HG02610 (cell line): ENCODE measurements around the gene CREM.
"Not testable (repeated sequence)": the region's sequence is repeated elsewhere in the genome, so short reads cannot be mapped to it uniquely, and the experiment has no call there.

Source experiments
- ATAC-seq: cut with Tn5 transposase; IDR thresholded peaks from one replicate; pipeline ENCODE4 v1.9.1; 2021; ENCODE audit warnings: mild to moderate bottlenecking, moderate library complexity; ENCODE audit not compliant: unreplicated experiment

CREM gene

DNA sequence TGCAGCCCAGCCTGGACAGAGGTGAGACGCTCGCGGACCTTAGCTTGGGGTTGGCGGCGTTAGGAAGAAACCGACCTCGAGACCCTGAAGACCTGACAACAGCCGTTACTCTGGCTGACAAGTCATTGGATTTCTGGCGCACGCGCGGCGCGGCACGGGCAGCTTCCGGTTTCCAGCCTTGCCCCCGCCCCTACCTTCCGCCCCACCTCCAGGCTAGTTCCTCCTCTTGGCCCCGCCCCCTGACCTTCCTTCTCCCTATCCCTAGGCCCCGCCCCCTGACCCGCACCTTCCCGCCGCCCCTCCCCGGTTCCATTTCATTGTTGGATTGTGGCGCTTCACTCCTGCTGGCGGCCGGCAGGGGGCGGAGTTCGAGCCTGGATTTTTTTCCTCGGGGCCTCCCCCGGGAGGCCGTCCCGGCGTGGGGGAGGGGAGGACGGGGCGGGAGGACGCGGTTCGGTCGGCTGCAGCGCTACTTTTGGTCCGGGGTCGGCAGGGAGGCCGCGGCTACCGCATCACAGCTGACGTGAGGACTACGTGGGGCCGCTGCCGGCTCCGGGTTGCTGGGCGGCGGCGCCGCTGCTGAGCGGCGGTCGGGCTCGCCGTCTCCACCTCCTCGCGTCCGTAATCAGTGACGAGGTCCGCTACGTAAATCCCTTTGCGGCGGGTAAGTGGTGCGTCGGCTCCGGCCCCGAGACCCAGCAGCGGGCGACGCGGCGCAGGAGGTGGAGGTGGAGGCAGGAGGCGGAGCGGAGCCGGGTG, at the start of gene CREM:
Gene CREM, plus strand, starts transcription at position 317 of the 759 bp plus-strand sequence. CDS start 10,990 bp downstream, outside the sequence.
- ATAC-seq = peak; percentile 84

DNA sequence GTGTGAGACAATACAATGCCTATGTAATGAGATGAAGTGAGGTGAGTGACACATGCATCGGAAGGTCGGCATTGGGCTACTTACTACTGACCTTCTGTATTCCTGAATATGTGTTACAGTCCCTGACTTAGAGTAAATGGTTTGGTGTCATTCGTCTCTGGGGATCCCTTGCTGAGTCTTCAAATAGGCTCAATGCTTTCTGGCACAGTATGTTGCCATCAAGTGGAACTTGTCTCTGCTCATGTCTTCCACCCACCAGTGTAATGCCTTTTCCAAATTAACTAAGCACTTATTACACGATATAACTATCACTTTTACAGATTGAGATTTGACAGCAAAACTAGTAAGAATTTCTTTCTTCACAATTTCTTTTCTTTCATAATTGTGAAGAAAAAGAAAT, 47.4 kb upstream of the CREM start:
- no peak for ATAC-seq

DNA sequence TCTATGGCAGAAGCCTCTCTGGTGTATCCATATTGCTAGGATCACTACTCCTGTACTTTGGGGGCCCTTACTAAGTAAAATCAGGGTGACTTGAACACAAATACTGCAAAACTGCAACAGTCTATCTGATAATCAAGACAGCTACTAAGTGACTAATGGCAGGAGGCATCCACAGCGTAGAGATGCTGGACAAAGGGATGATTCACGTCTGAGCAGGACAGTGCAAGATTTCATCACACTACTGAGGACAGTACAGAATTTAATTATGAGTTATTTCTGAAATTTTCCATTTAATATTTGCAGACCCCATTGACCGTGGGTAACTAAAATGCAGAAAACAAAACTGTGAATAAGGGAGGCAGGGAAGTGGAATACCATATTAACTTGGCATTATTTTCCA, 46.9 kb upstream of the CREM start:
- ATAC-seq = no peak

DNA sequence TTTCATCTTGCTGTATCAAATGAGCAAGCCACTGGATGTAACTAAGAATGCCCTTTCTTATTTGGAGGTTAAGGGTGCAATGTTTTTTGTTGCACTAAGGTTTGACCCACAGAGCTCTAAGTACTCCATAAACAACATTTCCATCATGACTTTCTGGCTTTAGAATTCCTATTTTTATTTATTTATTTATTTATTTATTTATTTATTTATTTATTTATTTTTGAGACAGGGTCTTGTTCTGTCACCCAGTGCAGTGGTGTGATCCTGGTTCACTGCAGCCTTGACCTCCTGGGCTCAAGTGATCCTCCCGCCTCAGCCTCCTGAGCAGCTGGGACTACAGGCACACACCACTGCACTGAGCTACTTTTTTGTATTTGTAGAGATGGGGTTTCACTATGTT, 46.4 kb upstream of the CREM start:
- ATAC-seq = not testable (repeated sequence)

DNA sequence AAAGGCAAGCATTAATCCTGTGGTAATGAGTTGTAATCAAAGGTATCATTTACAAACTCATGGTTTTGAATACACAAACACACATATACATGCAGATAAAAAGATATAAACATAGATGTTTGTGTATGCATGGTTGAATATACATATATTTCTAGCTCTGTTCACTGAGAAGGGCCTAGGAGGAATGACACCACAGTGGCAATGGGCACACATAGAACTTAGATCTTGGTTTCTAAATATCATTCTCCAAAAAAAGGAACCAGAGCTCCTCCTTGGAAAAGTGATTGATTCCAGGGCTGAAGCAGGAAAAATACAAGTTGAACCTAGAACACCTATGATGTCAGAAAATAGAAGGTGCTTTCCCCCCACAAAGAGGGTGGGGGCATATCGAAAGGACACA, 43.4 kb upstream of the CREM start:
- ATAC-seq = no peak

DNA sequence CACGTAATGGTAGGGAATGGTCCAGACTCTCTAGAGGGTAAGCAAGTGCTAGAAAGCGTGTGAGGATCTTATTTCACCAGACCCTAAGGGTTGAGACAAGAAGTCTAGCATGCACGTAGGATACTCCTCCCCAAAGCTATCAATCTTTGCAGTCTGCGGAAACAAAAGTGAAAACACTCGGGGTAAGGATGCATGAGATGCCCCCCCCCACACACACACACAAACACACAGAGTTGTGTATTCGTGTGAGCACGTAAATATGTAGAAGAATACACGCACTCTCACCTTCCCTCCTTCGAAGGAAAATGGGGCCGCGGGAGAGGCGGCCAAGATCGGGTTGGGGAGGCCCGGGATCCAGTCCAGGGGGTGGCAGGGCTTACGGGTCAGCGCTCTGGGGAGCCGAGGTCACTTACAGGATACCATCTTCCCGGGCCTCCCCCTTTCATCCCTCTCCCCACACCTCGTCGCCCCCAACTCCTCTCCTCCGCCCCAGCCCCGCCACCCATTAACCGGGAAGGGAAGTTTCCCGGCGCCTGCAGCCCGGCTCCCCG, 37.0 kb upstream of the CREM start:
- ATAC-seq = peak; percentile 33

DNA sequence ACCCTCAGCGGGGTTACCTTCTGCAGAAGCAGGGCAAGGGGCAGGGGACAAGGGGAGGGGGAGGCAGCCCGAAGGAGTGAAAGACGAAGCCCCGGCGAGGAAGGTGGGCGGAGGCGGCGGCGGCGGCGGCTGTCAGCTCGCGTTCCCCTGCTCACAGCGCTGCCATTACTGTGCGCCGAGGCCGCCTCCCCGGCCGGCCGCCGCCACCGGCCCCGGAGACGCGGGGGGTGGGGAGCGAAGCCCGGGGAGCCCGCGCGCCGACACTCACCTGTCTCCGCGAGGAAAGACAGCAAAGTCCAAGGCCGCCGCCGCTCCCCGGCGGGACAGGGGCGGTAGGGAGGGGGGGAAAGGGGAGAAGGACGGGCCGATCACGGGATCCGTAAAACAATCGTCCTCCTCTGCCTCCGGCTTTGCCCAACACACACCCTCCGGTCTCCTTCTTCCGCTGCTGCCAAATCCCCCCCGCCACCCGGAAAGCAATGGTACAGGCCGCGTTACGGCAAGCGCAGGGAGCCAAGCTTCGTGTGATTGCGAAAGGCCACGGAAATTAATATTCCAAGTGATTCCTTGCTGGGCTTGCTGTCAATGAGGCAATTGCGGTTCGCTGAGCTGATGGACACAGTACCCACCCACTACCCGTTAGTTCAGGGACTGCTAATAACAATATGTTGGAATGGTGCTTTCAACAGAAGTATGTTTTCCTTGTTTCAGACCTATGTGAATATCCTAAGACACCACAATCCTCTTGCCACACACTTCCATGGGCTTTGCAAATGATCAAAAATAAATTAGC, 36.3 kb upstream of the CREM start, which contains the start of gene CUL2:
Gene CUL2, minus strand, starts transcription at position 180 of the 793 bp plus-strand sequence. CDS start 19,024 bp downstream, outside the sequence.
- ATAC-seq = peak; percentile 94

DNA sequence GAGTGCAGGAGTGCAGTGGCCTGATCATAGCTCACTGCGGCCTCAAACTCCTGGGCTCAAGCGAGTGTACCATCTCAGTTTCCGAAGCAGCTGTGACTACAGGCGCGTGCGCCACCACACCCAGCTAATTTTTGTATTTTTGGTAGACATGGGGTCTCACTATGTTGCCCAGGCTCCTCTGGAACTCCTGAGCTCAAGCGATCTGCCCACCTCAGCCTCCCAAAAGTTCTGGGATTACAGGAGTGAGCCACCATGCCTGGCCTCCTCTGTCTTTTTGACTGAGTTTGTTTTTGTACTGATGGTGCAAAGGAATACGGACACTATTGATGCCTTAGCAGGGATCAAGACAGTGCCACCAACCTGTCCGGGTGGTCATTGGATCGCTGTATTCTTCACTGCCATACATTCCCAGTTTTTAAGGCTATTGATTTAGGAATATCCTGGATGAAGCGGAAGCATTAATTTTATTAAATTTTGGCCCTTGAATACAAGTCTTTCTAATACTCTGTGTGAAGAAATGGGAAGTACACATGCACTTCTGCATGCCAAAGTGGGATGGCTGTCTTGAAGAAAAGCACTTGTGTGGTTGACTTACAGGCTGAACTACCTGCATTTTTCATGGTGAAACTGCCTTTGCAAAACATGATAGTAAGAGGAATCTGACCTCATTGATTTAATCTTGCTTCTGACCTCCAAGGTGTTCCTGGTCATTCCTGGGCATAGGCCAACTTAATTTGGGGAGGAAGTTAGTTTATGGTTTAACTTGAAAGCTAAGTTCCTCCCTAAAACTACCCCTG, 34.5 kb upstream of the CREM start:
- ATAC-seq = no peak

DNA sequence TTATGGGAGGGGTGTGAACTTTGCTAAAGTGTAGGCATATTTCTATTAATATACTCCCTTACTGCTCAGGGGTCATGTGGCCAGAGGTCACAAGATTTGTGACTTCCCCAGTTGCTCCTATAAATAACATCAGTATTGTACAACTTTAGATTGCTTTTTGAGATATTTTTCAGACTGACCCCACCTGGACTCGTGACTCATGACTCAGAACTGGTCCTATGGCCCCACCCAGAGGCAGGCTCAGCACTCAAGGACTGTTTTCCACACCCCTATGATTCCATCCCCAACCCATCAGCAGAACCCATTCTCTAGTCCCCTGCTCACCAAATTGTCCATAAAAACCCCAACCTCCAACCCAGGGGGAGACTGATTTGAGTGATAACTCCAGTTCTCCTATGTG, 33.8 kb upstream of the CREM start:
- no peak for ATAC-seq

DNA sequence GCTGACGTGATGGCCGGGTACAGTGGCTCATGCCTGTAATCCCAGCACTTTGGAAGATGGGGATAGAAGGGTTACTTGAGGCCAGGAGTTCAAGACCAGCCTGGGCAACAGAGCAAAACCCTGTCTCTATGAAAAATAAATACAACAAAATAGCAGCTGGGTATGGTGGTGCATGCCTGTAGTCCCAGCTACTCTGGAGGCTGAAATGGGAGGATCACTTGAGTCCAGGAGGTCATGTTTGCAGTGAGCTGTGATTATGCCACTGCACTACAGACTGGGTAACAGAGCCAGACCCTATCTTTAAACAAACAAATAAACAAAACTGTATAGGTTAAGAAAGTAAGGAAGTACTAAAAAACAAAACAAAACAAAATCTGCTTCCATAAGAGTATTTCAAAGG, 30.3 kb upstream of the CREM start:
- ATAC-seq = no peak

DNA sequence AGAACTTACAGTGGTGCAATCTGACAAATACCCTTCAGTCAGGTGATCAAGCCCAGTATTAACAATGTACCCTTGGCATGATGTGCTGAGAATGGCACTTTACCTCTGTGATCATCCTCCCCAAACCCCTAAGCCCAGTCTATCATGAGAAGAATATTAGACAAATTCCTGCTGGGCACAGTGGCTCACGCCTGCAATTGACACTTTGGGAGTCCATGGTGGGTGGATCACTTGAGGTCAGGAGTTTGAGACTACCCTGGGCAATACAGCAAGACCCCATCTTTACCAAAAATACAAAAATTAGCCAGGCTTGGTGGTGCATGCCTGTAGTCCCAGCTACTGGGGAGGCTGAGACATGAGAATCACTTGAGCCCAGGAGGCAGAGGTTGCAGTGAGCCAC, 29.1 kb upstream of the CREM start:
- no peak for ATAC-seq

DNA sequence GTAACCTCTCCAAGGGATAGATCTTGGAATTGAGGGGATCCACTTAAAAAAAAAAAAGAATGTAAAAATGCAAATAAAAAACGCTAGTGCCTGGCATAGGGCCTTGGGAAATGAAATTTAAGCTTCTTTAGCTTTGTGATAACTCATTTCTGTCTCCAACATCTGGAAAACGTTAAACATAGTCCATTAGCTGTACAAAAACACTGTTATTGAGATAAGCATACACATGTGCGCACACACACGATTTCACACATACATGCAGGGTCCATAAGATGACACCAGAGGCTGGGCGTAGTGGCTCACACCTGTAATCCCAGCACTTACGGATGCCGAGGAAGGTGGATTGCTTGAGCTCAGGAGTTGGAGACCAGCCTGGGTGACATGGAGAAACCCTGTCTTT, 22.8 kb upstream of the CREM start:
- ATAC-seq = no peak

DNA sequence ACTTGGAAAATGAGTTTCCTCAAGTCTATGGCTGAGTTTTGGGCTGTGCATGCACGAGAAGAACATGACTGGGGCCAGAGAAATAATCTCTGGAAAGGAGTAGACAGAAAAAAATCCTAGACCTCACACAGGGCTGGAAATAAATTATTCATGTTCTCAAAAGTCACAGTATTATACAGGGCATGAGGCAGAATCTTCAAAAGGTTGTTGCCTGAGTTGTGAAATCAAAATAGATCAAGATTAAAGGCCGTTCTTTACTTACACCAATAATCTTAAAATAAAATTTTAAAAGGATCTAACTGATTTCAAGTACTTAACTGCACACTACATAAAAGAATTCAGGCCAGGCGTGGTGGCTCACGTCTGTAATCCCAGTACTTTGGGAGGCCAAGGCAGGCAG, 14.1 kb upstream of the CREM start:
- no peak for ATAC-seq

DNA sequence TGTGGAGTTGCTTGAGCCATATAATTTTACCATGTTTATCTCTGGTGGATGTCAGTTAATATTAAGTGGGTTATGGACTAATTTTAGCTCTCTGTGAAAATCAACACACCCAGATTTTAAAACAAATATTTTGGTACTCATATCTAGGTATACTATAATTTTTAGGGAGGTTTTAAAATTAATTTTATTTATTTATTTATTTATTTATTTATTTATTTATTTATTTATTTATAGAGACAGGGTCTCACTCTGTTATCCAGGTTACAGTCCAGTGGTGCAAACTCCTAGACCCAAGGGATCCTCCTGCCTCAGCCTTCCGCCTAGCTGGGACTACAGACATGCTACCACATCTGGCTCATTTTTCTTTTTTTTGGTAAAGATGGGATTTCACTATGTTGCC, 7.3 kb upstream of the CREM start:
- ATAC-seq = no peak

DNA sequence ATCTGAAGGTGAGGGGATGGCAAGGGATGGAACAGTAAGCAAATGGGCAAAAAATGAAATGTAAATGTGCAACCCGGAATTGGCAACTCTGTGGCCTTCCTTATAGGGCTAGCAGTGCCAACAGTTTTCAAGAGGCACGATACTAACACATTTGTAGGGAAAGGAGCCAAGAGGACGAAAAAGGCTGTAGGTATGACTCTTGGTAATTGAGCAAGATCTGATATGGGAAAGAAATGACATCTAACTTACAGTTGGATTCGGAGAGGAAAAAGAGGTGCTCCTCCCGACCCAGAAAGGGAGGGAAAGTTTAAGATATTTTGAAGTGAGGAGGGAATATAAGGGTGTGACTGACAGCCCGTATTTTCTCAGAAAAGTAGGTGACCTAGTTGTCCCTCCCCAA, 2.1 kb upstream of the CREM start:
- no peak for ATAC-seq

DNA sequence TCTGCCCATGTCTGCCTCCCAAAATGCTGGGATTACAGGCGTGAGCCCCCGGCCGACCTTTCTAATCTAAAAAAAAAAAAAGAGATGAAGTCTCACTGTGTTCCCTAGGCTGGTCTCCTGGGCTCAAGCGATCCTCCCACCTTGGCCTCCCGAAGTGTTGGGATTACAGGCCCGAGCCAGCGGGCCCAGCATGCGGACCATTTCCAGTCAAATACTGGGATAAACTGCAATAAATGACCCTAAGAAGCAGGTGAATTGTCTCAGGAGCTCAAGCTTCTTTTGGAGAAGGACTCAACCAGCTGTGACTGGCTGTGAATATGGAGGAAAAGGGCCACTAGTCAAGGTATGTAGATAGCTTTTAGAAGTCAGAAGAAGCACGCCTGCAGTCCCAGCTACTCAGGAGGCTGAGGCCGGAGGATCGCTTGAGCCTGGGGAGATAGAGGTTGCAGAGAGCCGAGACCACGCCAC, 550 bp upstream of the CREM start:
- ATAC-seq = peak; percentile 0

DNA sequence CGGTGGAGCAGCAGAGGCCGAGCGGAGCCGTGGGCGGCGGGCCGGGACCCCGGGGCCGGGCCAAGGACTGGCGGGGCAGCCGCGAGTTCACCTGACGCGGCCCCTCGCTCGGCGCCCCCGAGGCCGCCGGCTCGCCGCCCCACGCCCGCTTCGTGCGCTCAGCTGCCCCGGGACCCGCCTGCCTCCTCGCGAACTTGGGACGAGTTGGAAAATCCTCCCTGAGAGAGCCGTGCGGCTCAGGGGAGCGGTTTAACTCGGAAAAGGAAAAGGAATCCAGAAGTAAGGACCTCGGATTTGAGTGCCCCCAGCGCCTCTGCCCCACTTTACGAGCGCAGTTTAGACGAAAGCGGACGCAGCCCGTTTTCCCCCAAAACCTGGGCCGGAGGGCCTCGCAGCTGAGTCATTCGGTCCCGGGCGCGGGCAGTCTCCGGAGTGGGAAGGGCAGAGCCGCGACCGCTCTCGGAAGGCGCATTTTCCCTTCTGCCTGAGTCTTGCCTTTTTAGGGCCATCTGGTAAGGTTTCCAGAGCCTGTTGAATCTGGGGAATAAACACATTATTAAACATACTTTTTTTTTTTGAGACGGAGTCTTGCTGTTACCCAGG, 744 bp downstream of the CREM start:
- peak; percentile 18 for ATAC-seq

DNA sequence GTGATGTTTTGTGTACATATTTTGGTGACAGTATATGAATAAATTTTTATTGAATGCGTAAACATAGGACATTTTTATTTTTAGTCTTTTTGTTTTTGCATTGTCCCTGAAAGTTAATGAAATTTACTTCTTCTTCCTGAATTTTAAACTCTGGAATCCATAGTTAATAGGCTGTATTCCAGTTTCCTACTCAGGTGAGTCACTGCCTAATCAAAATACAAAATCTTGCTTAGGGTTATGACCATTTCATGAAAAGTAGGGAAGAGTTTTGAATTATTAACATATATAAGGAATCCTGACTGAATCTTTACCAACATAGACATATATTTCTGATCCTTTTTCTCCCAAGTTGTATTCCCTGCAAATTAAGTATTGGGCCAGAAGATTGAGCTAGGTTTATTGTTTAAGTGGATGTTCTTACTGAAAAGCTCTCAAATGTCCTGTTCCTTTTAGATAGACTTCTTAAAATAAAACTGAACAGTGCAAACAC, 2.6 kb downstream of the CREM start:
- ATAC-seq = no peak

DNA sequence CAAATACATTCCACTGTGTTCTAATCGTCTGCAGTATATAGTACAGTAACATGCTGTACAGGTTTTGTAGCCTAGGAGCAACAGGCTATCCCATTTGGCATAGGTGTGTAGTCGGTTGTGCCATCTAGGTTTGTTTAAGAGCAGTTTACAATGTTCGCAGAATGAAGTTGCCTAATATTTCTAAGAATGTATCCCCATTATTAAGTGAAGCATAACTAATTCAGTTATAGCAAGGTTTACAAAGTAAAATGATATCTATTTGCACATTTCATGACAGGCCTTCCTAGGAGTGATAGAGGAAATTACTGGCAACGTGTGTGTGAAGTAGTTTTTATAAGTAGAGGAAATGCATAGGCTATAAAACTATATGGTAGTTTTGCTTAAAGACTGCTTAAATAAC, 4.0 kb downstream of the CREM start:
- no peak for ATAC-seq

DNA sequence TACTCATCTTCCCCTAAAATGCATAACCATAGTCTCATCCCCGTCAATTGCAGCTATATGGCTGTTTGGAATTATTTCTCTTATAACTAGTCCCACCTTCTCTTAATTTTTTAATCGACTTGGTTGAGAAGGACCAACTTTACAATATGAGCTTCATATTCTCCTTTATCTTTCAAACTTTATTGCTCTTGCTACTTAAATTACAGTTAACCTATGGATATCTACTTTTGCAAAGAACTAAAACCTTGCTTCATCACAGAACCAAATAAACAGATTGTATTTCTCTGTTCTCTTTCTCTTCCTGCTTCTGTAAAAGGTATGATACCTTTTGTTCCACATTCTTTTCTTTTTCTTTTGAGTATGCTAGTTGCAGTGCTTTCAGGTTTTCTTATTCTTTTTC, 6.1 kb downstream of the CREM start:
- no peak for ATAC-seq
